Measurements from ENCODE around the gene NCF4.

NCF4 gene

GRCh38 chr22:36860438-36860820, 377 bp upstream of the NCF4 start:
- TF ChIP-seq, protein P1, sequence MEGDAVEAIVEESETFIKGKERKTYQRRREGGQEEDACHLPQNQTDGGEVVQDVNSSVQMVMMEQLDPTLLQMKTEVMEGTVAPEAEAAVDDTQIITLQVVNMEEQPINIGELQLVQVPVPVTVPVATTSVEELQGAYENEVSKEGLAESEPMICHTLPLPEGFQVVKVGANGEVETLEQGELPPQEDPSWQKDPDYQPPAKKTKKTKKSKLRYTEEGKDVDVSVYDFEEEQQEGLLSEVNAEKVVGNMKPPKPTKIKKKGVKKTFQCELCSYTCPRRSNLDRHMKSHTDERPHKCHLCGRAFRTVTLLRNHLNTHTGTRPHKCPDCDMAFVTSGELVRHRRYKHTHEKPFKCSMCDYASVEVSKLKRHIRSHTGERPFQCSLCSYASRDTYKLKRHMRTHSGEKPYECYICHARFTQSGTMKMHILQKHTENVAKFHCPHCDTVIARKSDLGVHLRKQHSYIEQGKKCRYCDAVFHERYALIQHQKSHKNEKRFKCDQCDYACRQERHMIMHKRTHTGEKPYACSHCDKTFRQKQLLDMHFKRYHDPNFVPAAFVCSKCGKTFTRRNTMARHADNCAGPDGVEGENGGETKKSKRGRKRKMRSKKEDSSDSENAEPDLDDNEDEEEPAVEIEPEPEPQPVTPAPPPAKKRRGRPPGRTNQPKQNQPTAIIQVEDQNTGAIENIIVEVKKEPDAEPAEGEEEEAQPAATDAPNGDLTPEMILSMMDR (IDR thresholded peaks at IDR 0.05) = no peak

GRCh38 chr22:36862251-36863242, 1.7 kb downstream of the NCF4 start:
- TF ChIP-seq, protein P1 (IDR thresholded peaks at IDR 0.05) = no peak

DNA sequence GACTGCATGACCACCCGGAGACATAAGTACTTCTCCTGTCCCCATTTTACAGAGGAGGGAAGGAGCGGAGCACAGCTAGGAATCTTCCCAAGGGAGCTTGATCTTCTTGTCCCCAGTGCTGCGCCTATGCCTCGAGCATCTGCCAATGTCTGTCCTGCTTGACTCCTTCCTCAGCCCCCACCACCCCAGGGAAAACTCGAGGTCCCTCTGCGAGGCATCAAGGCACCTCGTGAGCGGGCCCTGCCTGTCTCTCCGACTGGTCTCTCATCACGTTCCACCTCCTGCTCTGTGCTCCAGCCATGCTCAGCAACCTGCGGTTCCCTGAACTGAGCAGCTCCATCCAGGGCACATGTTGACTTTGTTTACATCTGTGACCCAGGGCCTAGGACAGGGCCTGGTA, 2.5 kb downstream of the NCF4 start:
- TF ChIP-seq, protein P1 (IDR thresholded peaks at IDR 0.05) = no peak

DNA sequence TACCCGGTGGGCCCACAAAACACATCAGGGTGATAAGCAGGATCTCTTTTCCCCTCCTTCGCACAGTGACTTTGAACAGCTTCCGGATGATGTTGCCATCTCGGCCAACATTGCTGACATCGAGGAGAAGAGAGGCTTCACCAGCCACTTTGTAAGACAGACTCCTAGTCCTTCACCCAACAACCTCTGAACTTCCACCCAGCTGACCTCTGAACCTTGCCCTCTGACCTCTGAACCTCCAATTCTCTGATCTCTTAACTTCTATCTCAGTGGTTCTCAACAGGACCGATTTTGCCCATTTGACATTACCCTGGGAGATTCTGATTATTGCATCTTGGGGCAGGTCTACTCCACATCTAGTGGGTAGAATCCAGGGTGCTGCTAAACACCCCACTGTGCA, 3.2 kb downstream of the NCF4 start:
- TF ChIP-seq, protein P1 (IDR thresholded peaks at IDR 0.05) = no peak

- TF ChIP-seq, protein P1 (IDR thresholded peaks at IDR 0.05) = no peak
Observed at GRCh38 chr22:36864454-36865215, 3.8 kb downstream of the NCF4 start.

DNA sequence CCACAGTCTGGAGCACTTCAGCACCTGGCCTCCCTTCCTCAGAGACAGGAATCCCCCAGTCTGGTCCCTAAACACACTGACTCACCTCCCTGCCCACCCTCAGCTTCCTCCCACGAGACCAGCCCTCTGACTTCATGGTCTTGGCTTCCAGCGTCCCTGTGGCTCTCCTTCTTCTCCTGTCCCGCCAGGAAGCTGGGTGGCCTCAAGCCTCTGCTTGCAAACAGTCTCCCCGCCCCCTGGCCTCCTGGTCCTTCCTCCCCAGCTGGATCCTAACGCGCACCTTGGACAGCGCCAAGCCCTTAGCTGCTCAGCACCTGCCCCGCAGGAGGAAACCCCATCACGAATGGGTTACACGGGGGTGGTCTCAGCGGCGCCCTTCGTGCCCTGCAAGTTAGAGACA, 4.5 kb downstream of the NCF4 start:
- TF ChIP-seq, protein P1 (IDR thresholded peaks at IDR 0.05) = no peak

GRCh38 chr22:36867695-36868094, 6.9 kb downstream of the NCF4 start:
- TF ChIP-seq, protein P1 (IDR thresholded peaks at IDR 0.05) = no peak

All from LNCAP (cell line).